GM19328 (cell line): Measurements from ENCODE around the gene TMEM236.
"Not testable (repeated sequence)": the region's sequence is repeated elsewhere in the genome, so short reads cannot be mapped to it uniquely, and the experiment has no call there.

ENCODE experiments used
- ATAC-seq: cut with Tn5 transposase; IDR thresholded peaks from one replicate; pipeline ENCODE4 v1.9.1; 2021; ENCODE audit warnings: mild to moderate bottlenecking, moderate library complexity; ENCODE audit not compliant: unreplicated experiment

Gene TMEM236

GRCh38 chr10:17751781-17752445 is at the start of gene TMEM236:
TMEM236 (plus strand) TSS chr10:17752201; CDS start chr10:17752296, 95 bp downstream.
- no peak for ATAC-seq

- ATAC-seq, result no peak
Observed at GRCh38 chr10:17703706-17704105, 48.3 kb upstream of the TMEM236 start.

GRCh38 chr10:17708821-17709220 is 43.2 kb upstream of the TMEM236 start:
- no peak for ATAC-seq

- ATAC-seq, result no peak
Observed at GRCh38 chr10:17709492-17709891, 42.5 kb upstream of the TMEM236 start.

GRCh38 chr10:17710181-17710580 is 41.8 kb upstream of the TMEM236 start:
- ATAC-seq, result no peak

- no peak for ATAC-seq
Observed at GRCh38 chr10:17712053-17712452, 39.9 kb upstream of the TMEM236 start.

GRCh38 chr10:17712717-17713471 is 39.1 kb upstream of the TMEM236 start:
- ATAC-seq, result no peak

GRCh38 chr10:17713758-17714157 is 38.2 kb upstream of the TMEM236 start:
- no peak for ATAC-seq

- ATAC-seq, result no peak
Observed at GRCh38 chr10:17716161-17716560, 35.8 kb upstream of the TMEM236 start.

- not testable (repeated sequence) for ATAC-seq
Observed at GRCh38 chr10:17722317-17723014, 29.5 kb upstream of the TMEM236 start.

GRCh38 chr10:17725703-17726102 is 26.3 kb upstream of the TMEM236 start:
- ATAC-seq, result no peak

- no peak for ATAC-seq
Observed at GRCh38 chr10:17729630-17730029, 22.4 kb upstream of the TMEM236 start.

- no peak for ATAC-seq
Observed at GRCh38 chr10:17730667-17731066, 21.3 kb upstream of the TMEM236 start.

- ATAC-seq, result no peak
Observed at GRCh38 chr10:17731331-17732020, 20.5 kb upstream of the TMEM236 start.

GRCh38 chr10:17733620-17734019 is 18.4 kb upstream of the TMEM236 start:
- ATAC-seq, result no peak

- ATAC-seq, result no peak
Observed at GRCh38 chr10:17734432-17735080, 17.4 kb upstream of the TMEM236 start.

- no peak for ATAC-seq
Observed at GRCh38 chr10:17735166-17735941, 16.6 kb upstream of the TMEM236 start.

GRCh38 chr10:17736223-17736622 is 15.8 kb upstream of the TMEM236 start:
- no peak for ATAC-seq

- ATAC-seq, result no peak
Observed at GRCh38 chr10:17737027-17737965, 14.7 kb upstream of the TMEM236 start.
